Skeletal muscle tissue (tissue), 4 donors: ENCODE data around the gene SLC39A12. TPM values are rescaled to one million over a fixed set of nuclear protein-coding genes. Genes with fewer than 3 reads are reported as not detected.

ENCODE experiments used
- H3K27ac ChIP-seq: one replicate; pipeline ENCODE4 v1.7.0; 2013; ENCODE audit warnings: mild to moderate bottlenecking, low read depth, low read length, inconsistent platforms
- H3K27me3 ChIP-seq, 3 donors: one replicate each; pipeline ENCODE4 v1.7.0; 2013; ENCODE audit warnings: low read length in 3 of 3; ENCODE audit not compliant: control insufficient read depth in 3 of 3, insufficient read depth in 3 of 3
- H3K36me3 ChIP-seq, 3 donors: one replicate each; pipeline ENCODE4 v1.7.0; 2013; ENCODE audit warnings: low read length in 3 of 3; ENCODE audit not compliant: control insufficient read depth in 3 of 3, insufficient read depth in 3 of 3
- H3K4me1 ChIP-seq, 3 donors: one replicate each; pipeline ENCODE4 v1.7.0; 2013; ENCODE audit warnings: low read length in 3 of 3, mild to moderate bottlenecking in 3 of 3; ENCODE audit not compliant: control insufficient read depth in 3 of 3, insufficient read depth in 3 of 3
- H3K4me3 ChIP-seq, 3 donors: one replicate each; pipeline ENCODE4 v1.7.0; 2013; ENCODE audit warnings: low read length in 3 of 3
- H3K9ac ChIP-seq, 3 donors: one replicate each; pipeline ENCODE4 v1.7.0; 2013; ENCODE audit warnings: low read length in 3 of 3, mild to moderate bottlenecking in 3 of 3, moderate library complexity in 2 of 3, low read depth in 1 of 3
- H3K9me3 ChIP-seq, 3 donors: one replicate each; pipeline ENCODE4 v1.7.0; 2013; ENCODE audit warnings: low read length in 3 of 3; ENCODE audit not compliant: control insufficient read depth in 3 of 3
- total RNA-seq: library from RNA; depleted of rRNA; stranded (reverse); fragments of >200 nt; gene quantifications from one replicate; pipeline ENCODE4 v1.2.3, GENCODE V29; 2014
- donor health status: Osteomylitis.

SLC39A12 gene
- total RNA-seq, 1 donor from 2014 or later, result under 0.01 TPM

- no peaks in the 10 kb centered on the region for H3K4me1 ChIP-seq
- no peaks in the 10 kb centered on the region for H3K27me3 ChIP-seq
- no peaks in the 10 kb centered on the region for H3K36me3 ChIP-seq
- H3K4me3 ChIP-seq, result no peak overlapping the region
- H3K9ac ChIP-seq, result no peak overlapping the region
- no peak overlapping the region for H3K27ac ChIP-seq
- H3K9me3 ChIP-seq, result peaks cover 0 to 2% (median 0%) of the 10 kb centered on the region in 3 donors
Observed at GRCh38 chr10:17992266-17992665, 40.5 kb downstream of the SLC39A12 start.

GRCh38 chr10:17993361-17993760, 41.6 kb downstream of the SLC39A12 start:
- Histone ChIP-seq H3K9ac (no peak overlapping the region), H3K27me3 (no peaks in the 10 kb centered on the region), H3K9me3 (no peaks in the 10 kb centered on the region), H3K36me3 (no peaks in the 10 kb centered on the region), H3K4me1 (no peaks in the 10 kb centered on the region), H3K4me3 (no peak overlapping the region), H3K27ac (no peak overlapping the region)

GRCh38 chr10:18000601-18001000, 48.9 kb downstream of the SLC39A12 start:
- Histone ChIP-seq H3K36me3 (no peaks in the 10 kb centered on the region), H3K4me1 (no peaks in the 10 kb centered on the region), H3K27ac (no peak overlapping the region), H3K27me3 (no peaks in the 10 kb centered on the region), H3K9me3 (no peaks in the 10 kb centered on the region), H3K9ac (no peak overlapping the region), H3K4me3 (no peak overlapping the region)

DNA sequence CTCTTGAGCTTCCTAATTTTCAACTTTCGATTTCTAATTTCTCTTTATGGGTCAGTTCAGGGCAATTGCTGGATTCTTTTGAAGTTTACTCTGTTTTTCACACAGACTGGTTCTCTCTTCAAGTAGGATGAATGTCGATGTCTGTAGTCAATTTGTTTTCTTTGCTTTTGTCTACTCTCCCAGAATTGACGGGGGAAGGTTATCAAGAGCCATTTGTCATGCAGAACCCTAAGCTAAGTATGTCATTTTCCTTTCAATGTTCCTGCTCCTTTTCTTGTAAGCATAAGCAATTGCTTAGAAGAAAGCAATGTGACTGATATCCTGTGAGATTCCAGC, 53.7 kb downstream of the SLC39A12 start:
- no peak overlapping the region for H3K27ac ChIP-seq

DNA sequence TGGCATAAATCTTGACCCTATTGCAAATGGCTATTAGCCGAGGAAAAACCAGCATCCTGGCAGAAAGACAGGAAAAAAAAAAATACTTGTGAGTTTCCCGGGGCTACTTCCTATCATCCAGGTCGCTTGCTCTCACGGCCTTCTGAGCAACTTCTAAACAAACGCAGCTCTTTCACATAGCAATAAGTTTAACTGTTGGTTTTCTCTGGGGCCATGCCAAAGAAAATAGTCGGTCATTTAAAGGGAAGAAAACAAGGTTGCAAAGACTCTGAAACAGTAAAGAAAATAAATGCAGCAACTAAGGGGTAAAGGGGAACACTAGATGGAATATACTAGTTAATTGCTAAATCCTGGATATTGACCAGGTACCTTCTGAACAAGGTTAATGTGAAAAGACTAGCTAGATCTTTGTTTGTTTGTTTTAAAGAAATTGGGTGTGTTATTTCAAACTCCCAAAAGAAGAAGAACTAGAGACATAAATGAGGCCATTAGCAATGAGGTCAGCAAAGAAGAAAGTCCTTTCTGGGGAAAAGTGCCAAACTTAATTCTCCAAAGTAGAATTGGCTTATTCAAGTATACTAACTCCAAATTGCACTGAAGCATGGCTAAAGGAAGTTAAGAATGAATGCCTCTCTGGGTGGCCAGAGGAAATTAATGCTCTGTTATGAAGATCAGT, 54.2 kb downstream of the SLC39A12 start:
- Histone ChIP-seq H3K9ac (no peak overlapping the region), H3K9me3 (no peaks in the 10 kb centered on the region), H3K27ac (no peak overlapping the region), H3K27me3 (no peaks in the 10 kb centered on the region), H3K4me3 (peak overlapping the region in 1 of 3 donors; percentile 41), H3K4me1 (no peaks in the 10 kb centered on the region), H3K36me3 (no peaks in the 10 kb centered on the region)

More for the DNA sequence above, 53.7 kb downstream of the SLC39A12 start:
- H3K4me3 ChIP-seq, result peak overlapping the region in 1 of 3 donors; percentile 41
- H3K4me1 ChIP-seq, result no peaks in the 10 kb centered on the region
- H3K36me3 ChIP-seq, result no peaks in the 10 kb centered on the region
- H3K9ac ChIP-seq, result no peak overlapping the region
- H3K27me3 ChIP-seq, result no peaks in the 10 kb centered on the region
- H3K9me3 ChIP-seq, result no peaks in the 10 kb centered on the region

DNA sequence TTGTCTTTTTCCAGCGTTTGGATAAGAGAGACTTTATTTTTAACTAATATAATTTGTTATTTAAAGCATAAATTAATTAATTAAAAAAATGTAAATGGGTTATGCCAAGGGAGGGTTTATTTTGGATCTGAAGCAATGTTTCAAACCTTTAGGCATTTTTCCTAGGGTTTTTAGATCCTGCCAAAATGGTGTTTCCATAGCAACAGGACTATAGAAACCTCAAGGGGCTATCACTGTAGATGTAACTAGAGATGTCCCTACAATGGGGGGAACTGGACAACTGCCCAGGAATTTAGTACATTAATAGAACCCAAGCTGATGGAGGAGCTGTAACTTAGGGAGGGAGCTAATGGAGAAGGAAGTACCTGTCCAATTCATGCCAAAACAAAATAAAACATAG, 57.3 kb downstream of the SLC39A12 start:
- H3K4me1 ChIP-seq, result no peaks in the 10 kb centered on the region
- H3K36me3 ChIP-seq, result no peaks in the 10 kb centered on the region

GRCh38 chr10:18010050-18010449, 58.3 kb downstream of the SLC39A12 start:
- H3K36me3 ChIP-seq, result no peaks in the 10 kb centered on the region
- H3K27me3 ChIP-seq, result no peaks in the 10 kb centered on the region
- H3K4me3 ChIP-seq, result no peak overlapping the region
- no peak overlapping the region for H3K9ac ChIP-seq
- H3K4me1 ChIP-seq, result no peaks in the 10 kb centered on the region
- no peaks in the 10 kb centered on the region for H3K9me3 ChIP-seq
- no peak overlapping the region for H3K27ac ChIP-seq

More for the DNA sequence above, 57.3 kb downstream of the SLC39A12 start:
- H3K4me3 ChIP-seq, result no peak overlapping the region
- no peaks in the 10 kb centered on the region for H3K9me3 ChIP-seq
- no peaks in the 10 kb centered on the region for H3K27me3 ChIP-seq
- no peak overlapping the region for H3K9ac ChIP-seq
- no peak overlapping the region for H3K27ac ChIP-seq

GRCh38 chr10:18020523-18020922, 68.8 kb downstream of the SLC39A12 start:
- no peak overlapping the region for H3K4me3 ChIP-seq
- peaks cover 0 to 9% (median 0%) of the 10 kb centered on the region in 3 donors for H3K9me3 ChIP-seq
- no peak overlapping the region for H3K9ac ChIP-seq
- no peaks in the 10 kb centered on the region for H3K36me3 ChIP-seq
- no peak overlapping the region for H3K27ac ChIP-seq
- no peaks in the 10 kb centered on the region for H3K4me1 ChIP-seq
- no peaks in the 10 kb centered on the region for H3K27me3 ChIP-seq

DNA sequence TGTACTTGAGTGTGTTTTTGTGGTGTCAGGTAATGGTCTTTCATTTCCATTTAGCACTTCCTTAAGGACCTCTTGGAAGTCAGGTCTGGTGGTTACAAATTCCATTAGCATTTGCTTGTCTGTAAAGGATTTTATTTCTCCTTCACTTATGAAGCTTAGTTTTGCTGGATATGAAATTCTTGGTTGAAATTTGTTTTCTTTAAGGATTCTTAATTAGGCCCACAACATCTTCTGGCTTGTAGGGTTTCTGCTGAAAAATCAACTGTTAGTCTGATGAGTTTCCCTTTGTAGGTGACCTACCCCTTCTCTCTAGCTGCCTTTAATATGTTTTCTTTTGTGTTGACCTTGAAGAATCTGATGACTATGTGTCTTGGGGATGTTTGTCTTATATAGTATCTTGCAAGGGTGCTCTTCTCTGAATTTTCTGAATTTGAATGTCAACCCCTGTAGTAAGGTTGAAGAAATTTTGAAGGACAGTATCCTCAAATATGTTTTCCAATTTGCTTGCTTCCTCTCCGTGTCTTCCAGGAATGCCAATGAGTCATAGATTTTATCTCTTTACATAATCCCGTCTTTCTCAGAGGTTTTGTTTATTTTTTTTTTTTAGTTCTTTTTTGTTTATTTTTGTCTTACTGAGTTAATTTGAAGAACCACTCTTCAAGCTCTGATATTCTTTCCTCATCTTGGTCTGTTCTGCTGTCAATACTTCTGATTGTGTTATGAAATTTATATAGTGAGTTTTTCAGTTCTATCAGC, 70.2 kb downstream of the SLC39A12 start:
- H3K27ac ChIP-seq, result no peak overlapping the region
- H3K9ac ChIP-seq, result no peak overlapping the region
- H3K27me3 ChIP-seq, result no peaks in the 10 kb centered on the region
- no peaks in the 10 kb centered on the region for H3K36me3 ChIP-seq
- no peak overlapping the region for H3K4me3 ChIP-seq
- peaks cover 0 to 9% (median 0%) of the 10 kb centered on the region in 3 donors for H3K9me3 ChIP-seq
- no peaks in the 10 kb centered on the region for H3K4me1 ChIP-seq

- Histone ChIP-seq H3K9me3 (no peaks in the 10 kb centered on the region), H3K27ac (no peak overlapping the region), H3K4me3 (no peak overlapping the region), H3K27me3 (no peaks in the 10 kb centered on the region), H3K4me1 (no peaks in the 10 kb centered on the region), H3K9ac (no peak overlapping the region), H3K36me3 (no peaks in the 10 kb centered on the region)
Observed at GRCh38 chr10:18043148-18044006, 91.7 kb downstream of the SLC39A12 start.
